ENCODE data around the gene SERPINB11.
"Not testable (repeated sequence)": the region's sequence is repeated elsewhere in the genome, so short reads cannot be mapped to it uniquely, and the experiment has no call there.

Gene SERPINB11

DNA sequence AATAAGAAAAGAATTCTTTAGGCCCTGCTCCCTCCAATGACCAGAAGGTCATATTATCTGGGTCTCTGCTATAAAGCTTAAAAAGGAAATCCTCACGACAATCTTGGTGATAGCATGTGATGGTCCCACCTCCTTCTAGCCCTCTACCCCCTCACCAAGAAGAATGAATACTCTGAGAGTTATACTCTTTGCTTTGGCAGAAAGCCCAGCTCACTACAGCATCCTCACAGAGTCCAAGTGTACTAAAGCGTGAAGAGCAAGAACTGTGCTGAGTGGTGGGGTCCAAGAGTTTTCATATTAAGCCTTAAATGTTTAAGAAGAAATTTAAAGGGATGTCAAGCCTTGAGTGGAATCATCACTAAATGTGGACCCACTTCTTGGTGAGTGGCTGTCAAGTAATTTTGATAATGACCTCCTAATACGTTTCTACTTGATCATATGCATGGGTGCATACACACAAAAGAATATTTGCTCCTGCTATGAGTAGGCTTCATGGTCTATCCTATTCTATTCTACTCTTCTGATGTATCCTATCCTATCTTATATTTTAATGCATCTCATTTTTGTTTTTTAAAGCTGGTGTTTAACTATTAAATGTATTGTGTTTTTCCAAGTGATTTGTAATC is 56.0 kb downstream of the SERPINB11 start:
- Histone ChIP-seq H3K36me3 (ENCODE audit: control insufficient read depth, insufficient read depth, low read length) (no peaks in the 10 kb centered on the region), H3K27ac (ENCODE audit: insufficient read depth, low read length, poor library complexity, severe bottlenecking) (no peak overlapping the region), H3K27me3 (replicated peaks; ENCODE audit: control insufficient read depth, insufficient read depth, low read length, poor library complexity, severe bottlenecking) (no peaks in the 10 kb centered on the region), H3K4me3 (ENCODE audit: insufficient read depth, low read depth, low read length, poor library complexity, severe bottlenecking) (no peak overlapping the region), H3K4me1 (ENCODE audit: control insufficient read depth, insufficient read depth, low read length, poor library complexity, severe bottlenecking) (no peaks in the 10 kb centered on the region), H3K9me3 (ENCODE audit: control insufficient read depth, low read length) (no peaks in the 10 kb centered on the region)
- no peak for DNase-seq

- H3K27ac ChIP-seq (ENCODE audit: insufficient read depth, low read length, poor library complexity, severe bottlenecking); H3K9me3 ChIP-seq (ENCODE audit: control insufficient read depth, low read length); H3K36me3 ChIP-seq (ENCODE audit: control insufficient read depth, insufficient read depth, low read length); DNase-seq; H3K4me1 ChIP-seq (ENCODE audit: control insufficient read depth, insufficient read depth, low read length, poor library complexity, severe bottlenecking); H3K27me3 ChIP-seq (replicated peaks; ENCODE audit: control insufficient read depth, insufficient read depth, low read length, poor library complexity, severe bottlenecking); H3K4me3 ChIP-seq (ENCODE audit: insufficient read depth, low read depth, low read length, poor library complexity, severe bottlenecking): not testable (repeated sequence)
Observed at GRCh38 chr18:63759786-63760185, 57.0 kb downstream of the SERPINB11 start.

DNA sequence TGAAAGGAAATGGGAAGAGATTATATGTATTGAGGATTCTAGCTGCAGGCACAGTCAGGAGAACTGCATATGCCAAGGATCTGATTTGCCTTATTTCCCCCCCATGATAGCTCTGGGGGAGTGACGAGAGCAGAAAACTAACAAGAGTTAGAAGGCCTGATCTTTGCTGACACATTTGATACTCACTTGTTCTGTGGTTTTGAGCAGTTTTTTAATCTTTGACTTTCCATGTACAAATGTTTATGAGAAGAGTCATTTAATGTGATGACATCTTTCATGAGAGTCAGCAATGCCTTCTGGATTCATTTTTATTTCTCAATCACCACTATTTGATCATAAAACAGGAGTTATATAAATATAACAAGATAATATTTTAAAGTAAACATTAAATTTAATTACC is 59.8 kb downstream of the SERPINB11 start:
- no peak for DNase-seq
- H3K27me3 ChIP-seq (replicated peaks; ENCODE audit: control insufficient read depth, insufficient read depth, low read length, poor library complexity, severe bottlenecking), result no peaks in the 10 kb centered on the region
- H3K9me3 ChIP-seq (ENCODE audit: control insufficient read depth, low read length), result no peaks in the 10 kb centered on the region
- H3K4me1 ChIP-seq (ENCODE audit: control insufficient read depth, insufficient read depth, low read length, poor library complexity, severe bottlenecking), result no peaks in the 10 kb centered on the region
- H3K36me3 ChIP-seq (ENCODE audit: control insufficient read depth, insufficient read depth, low read length), result no peaks in the 10 kb centered on the region
- no peak overlapping the region for H3K4me3 ChIP-seq (ENCODE audit: insufficient read depth, low read depth, low read length, poor library complexity, severe bottlenecking)
- H3K27ac ChIP-seq (ENCODE audit: insufficient read depth, low read length, poor library complexity, severe bottlenecking), result no peak overlapping the region

DNA sequence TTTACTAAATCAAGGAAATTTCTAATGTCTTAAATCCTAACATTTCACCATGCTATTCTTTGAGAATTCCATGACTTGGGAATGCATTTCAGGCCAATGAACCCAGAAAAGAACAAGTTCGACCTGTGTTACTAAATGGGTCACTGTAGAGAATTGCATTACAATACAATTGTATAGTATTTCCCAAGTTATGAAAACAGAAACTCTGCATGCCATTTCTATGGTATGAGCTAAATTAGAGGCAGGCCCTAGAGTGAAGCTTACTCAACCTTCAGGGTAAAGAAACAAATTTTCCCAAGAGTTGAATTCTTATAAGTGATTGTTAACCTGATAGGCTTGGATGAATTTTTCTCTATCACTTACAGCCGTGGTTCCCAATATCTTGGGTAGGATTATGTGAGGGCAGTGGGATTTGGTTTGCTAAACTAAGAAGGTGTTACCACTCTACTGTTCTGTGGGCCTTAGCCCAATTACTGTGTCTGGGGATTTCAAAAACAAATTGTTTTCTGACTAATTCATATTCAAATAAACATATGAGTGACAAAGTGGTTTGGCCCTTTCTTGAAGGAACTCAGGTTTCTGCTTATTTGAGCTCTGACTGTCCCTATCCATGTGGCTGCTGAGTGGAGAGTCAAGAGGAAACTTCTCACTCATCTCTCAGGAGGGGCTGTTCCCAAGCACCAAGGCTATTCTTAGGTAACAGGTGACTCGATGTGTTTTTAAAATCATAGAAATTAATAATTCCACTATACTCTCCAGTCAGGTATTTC is 61.3 kb downstream of the SERPINB11 start:
- H3K4me3 ChIP-seq (ENCODE audit: insufficient read depth, low read depth, low read length, poor library complexity, severe bottlenecking), result no peak overlapping the region
- no peaks in the 10 kb centered on the region for H3K4me1 ChIP-seq (ENCODE audit: control insufficient read depth, insufficient read depth, low read length, poor library complexity, severe bottlenecking)
- DNase-seq, result no peak
- H3K27me3 ChIP-seq (replicated peaks; ENCODE audit: control insufficient read depth, insufficient read depth, low read length, poor library complexity, severe bottlenecking), result no peaks in the 10 kb centered on the region
- no peak overlapping the region for H3K27ac ChIP-seq (ENCODE audit: insufficient read depth, low read length, poor library complexity, severe bottlenecking)
- no peaks in the 10 kb centered on the region for H3K36me3 ChIP-seq (ENCODE audit: control insufficient read depth, insufficient read depth, low read length)
- no peaks in the 10 kb centered on the region for H3K9me3 ChIP-seq (ENCODE audit: control insufficient read depth, low read length)

- no peak for DNase-seq
- Histone ChIP-seq H3K27me3 (replicated peaks; ENCODE audit: control insufficient read depth, insufficient read depth, low read length, poor library complexity, severe bottlenecking) (no peaks in the 10 kb centered on the region), H3K4me3 (ENCODE audit: insufficient read depth, low read depth, low read length, poor library complexity, severe bottlenecking) (no peak overlapping the region), H3K36me3 (ENCODE audit: control insufficient read depth, insufficient read depth, low read length) (no peaks in the 10 kb centered on the region), H3K9me3 (ENCODE audit: control insufficient read depth, low read length) (no peaks in the 10 kb centered on the region), H3K4me1 (ENCODE audit: control insufficient read depth, insufficient read depth, low read length, poor library complexity, severe bottlenecking) (no peaks in the 10 kb centered on the region), H3K27ac (ENCODE audit: insufficient read depth, low read length, poor library complexity, severe bottlenecking) (no peak overlapping the region)
Observed at GRCh38 chr18:63765837-63766236, 63.1 kb downstream of the SERPINB11 start.
